GM18867 (cell line): Measurements from ENCODE around the gene KRT81.

Experiments
- ATAC-seq: cut with Tn5 transposase; IDR thresholded peaks from one replicate; pipeline ENCODE4 v1.9.1; 2021; ENCODE audit warnings: mild to moderate bottlenecking, moderate library complexity; ENCODE audit not compliant: unreplicated experiment

Gene KRT81

GRCh38 chr12:52291267-52291935 lies at the start of gene KRT81:
Gene KRT81 (minus strand): TSS chr12:52291534. CDS start chr12:52291465, 69 bp downstream.
- ATAC-seq, result no peak

- ATAC-seq, result no peak
Measured at GRCh38 chr12:52338241-52338960, 47.1 kb upstream of the KRT81 start.

- ATAC-seq, result no peak
Measured at GRCh38 chr12:52337054-52337453, 45.7 kb upstream of the KRT81 start.

GRCh38 chr12:52336641-52337040 lies 45.3 kb upstream of the KRT81 start:
- no peak for ATAC-seq

GRCh38 chr12:52335598-52336262 lies 44.4 kb upstream of the KRT81 start:
- ATAC-seq, result no peak

GRCh38 chr12:52334185-52334584 lies 42.9 kb upstream of the KRT81 start:
- ATAC-seq, result no peak

- ATAC-seq, result no peak
Measured at GRCh38 chr12:52333321-52333720, 42.0 kb upstream of the KRT81 start.

GRCh38 chr12:52332381-52332780 lies 41.0 kb upstream of the KRT81 start:
- ATAC-seq, result no peak

GRCh38 chr12:52331833-52332232 lies 40.5 kb upstream of the KRT81 start:
- no peak for ATAC-seq

GRCh38 chr12:52331039-52331438 lies 39.7 kb upstream of the KRT81 start:
- no peak for ATAC-seq

- no peak for ATAC-seq
Measured at GRCh38 chr12:52327830-52328500, 36.6 kb upstream of the KRT81 start.

GRCh38 chr12:52327052-52327829 lies 35.9 kb upstream of the KRT81 start:
- peak; percentile 94 for ATAC-seq

- no peak for ATAC-seq
Measured at GRCh38 chr12:52324153-52324444, 32.8 kb upstream of the KRT81 start.

GRCh38 chr12:52323416-52324152 lies 32.2 kb upstream of the KRT81 start:
- ATAC-seq, result no peak

GRCh38 chr12:52323001-52323400 lies 31.7 kb upstream of the KRT81 start:
- ATAC-seq, result no peak

- ATAC-seq, result no peak
Measured at GRCh38 chr12:52322069-52322468, 30.7 kb upstream of the KRT81 start.

- no peak for ATAC-seq
Measured at GRCh38 chr12:52321418-52321817, 30.1 kb upstream of the KRT81 start.

GRCh38 chr12:52320784-52321400 lies 29.6 kb upstream of the KRT81 start, which contains the start of gene KRT83:
Gene KRT83 (minus strand): TSS chr12:52321398. CDS start chr12:52321335, 63 bp downstream.
- ATAC-seq, result no peak

GRCh38 chr12:52319097-52319496 lies 27.8 kb upstream of the KRT81 start:
- no peak for ATAC-seq
